Effector memory CD4-positive, alpha-beta T cell (primary cell): ENCODE measurements around the gene SORCS2.

Experiments used
- DNase-seq, 3 donors: peaks; one replicate each; pipeline ENCODE4 v3.0.0-alpha.2; 2020
- H3K27ac ChIP-seq: 2 replicates; pipeline ENCODE4 v1.7.0; 2013; ENCODE audit warnings: mild to moderate bottlenecking, low read length, moderate library complexity; ENCODE audit not compliant: insufficient read depth, poor library complexity, severe bottlenecking
- H3K27me3 ChIP-seq: replicated peaks from 2 replicates; pipeline ENCODE4 v1.7.0; 2013; ENCODE audit warnings: mild to moderate bottlenecking, low read length; ENCODE audit not compliant: insufficient read depth, control insufficient read depth, poor library complexity, severe bottlenecking
- H3K36me3 ChIP-seq: 2 replicates; pipeline ENCODE4 v1.7.0; 2013; ENCODE audit warnings: mild to moderate bottlenecking, low read length, moderate library complexity; ENCODE audit not compliant: control insufficient read depth, insufficient read depth
- H3K4me1 ChIP-seq: 2 replicates; pipeline ENCODE4 v1.7.0; 2013; ENCODE audit warnings: low read length, mild to moderate bottlenecking; ENCODE audit not compliant: control insufficient read depth, insufficient read depth, poor library complexity, severe bottlenecking
- H3K4me3 ChIP-seq: 2 replicates; pipeline ENCODE4 v1.7.0; 2013; ENCODE audit warnings: low read length, low read depth, mild to moderate bottlenecking; ENCODE audit not compliant: insufficient read depth, poor library complexity, severe bottlenecking
- H3K9me3 ChIP-seq: 2 replicates; pipeline ENCODE4 v1.7.0; 2013; ENCODE audit warnings: mild to moderate bottlenecking, low read length, moderate library complexity; ENCODE audit not compliant: control insufficient read depth

The SORCS2 gene

GRCh38 chr4:7275067-7275466 lies 82.7 kb downstream of the SORCS2 start:
- no peak for DNase-seq
- H3K36me3 ChIP-seq: no peaks in the 10 kb centered on the region
- no peaks in the 10 kb centered on the region for H3K9me3 ChIP-seq
- no peak overlapping the region for H3K27ac ChIP-seq
- no peak overlapping the region for H3K4me3 ChIP-seq
- H3K4me1 ChIP-seq: no peaks in the 10 kb centered on the region
- no peaks in the 10 kb centered on the region for H3K27me3 ChIP-seq

- DNase-seq: no peak
- H3K27me3 ChIP-seq: no peaks in the 10 kb centered on the region
- no peaks in the 10 kb centered on the region for H3K36me3 ChIP-seq
- H3K4me3 ChIP-seq: no peak overlapping the region
- no peak overlapping the region for H3K27ac ChIP-seq
- no peaks in the 10 kb centered on the region for H3K9me3 ChIP-seq
- no peaks in the 10 kb centered on the region for H3K4me1 ChIP-seq
Observed at GRCh38 chr4:7275490-7276154, 83.3 kb downstream of the SORCS2 start.

- Histone ChIP-seq H3K4me3 (no peak overlapping the region), H3K27me3 (no peaks in the 10 kb centered on the region), H3K4me1 (no peaks in the 10 kb centered on the region), H3K36me3 (no peaks in the 10 kb centered on the region), H3K9me3 (no peaks in the 10 kb centered on the region), H3K27ac (no peak overlapping the region)
- DNase-seq: no peak
Observed at GRCh38 chr4:7276515-7276914, 84.2 kb downstream of the SORCS2 start.

DNA sequence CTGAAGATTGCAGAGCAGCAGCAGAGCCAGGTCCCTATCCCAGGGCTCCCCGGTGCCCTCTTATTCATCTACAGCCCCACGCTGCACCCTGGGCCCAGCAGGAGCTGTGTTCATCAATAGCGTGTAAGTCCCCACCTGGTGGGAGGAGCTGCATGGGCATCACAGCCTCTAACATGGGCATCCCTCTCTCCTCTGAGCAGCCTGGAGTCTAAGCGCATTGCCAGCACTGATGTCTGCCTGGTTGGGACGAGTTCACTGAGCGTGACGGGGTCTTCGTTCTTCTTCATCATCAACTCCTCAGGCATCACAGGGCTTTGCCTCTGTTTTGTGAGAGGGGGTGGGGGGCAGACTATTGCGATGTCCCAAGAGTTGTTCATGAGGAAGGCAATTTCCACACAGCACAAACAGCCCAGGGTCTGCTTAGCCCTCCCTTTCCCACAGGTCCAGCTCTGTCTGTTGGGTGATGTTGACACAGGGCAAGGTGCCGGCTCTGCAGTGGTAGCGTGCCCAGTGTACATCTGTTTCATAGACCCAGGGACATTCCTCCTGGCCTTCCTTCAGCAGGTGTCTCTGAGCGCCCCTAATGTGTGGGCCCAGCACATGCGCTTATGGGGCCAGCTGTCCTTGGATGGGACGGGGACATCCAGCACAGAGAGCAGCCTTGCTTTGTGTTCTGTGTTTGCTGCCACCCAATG lies 85.9 kb downstream of the SORCS2 start:
- H3K4me1 ChIP-seq: no peaks in the 10 kb centered on the region
- no peaks in the 10 kb centered on the region for H3K27me3 ChIP-seq
- no peak overlapping the region for H3K4me3 ChIP-seq
- H3K27ac ChIP-seq: no peak overlapping the region
- no peak for DNase-seq
- H3K36me3 ChIP-seq: no peaks in the 10 kb centered on the region
- H3K9me3 ChIP-seq: no peaks in the 10 kb centered on the region

DNA sequence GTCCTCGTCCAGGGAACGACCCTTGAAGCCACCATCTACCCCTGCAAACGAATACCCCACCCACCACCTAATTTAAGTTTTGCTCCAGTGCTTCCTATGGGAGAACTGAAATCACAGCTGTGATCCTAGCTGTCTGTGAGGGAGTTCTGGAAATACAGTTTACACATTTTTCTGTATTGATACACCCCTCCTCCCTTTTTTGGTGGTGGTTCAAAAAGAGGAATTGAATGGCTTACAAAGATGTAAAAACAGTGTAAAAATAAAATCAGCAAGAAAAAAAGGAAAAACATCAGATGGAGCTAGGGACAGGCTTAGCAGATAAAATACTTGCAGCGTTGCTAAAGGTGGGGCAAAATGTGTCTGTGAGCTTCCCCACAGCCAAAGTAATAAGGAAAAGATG lies 86.6 kb downstream of the SORCS2 start:
- Histone ChIP-seq H3K9me3 (no peaks in the 10 kb centered on the region), H3K27ac (no peak overlapping the region), H3K4me1 (no peaks in the 10 kb centered on the region), H3K36me3 (no peaks in the 10 kb centered on the region), H3K27me3 (no peaks in the 10 kb centered on the region), H3K4me3 (no peak overlapping the region)
- DNase-seq: no peak

DNA sequence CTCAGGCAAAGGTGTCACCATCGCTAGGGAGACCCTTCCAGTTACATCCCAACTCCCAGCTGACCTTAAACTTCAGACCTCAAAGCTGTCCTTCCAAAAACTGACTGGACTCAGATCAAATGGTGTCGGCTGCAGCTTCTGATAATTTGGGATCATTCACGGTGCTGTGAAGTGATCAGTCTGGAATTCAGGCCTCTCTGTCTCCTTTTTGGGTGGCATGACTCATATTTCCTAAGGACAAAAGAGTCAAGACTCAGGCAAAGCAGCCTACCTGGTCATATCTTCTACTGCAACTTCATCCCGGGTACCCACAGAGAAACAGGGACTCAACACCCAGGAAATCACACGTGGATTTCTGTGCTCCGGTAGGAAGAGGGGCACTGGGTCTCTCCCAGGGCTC lies 87.6 kb downstream of the SORCS2 start:
- DNase-seq: no peak
- Histone ChIP-seq H3K9me3 (no peaks in the 10 kb centered on the region), H3K4me3 (no peak overlapping the region), H3K4me1 (no peaks in the 10 kb centered on the region), H3K36me3 (no peaks in the 10 kb centered on the region), H3K27me3 (no peaks in the 10 kb centered on the region), H3K27ac (no peak overlapping the region)

DNA sequence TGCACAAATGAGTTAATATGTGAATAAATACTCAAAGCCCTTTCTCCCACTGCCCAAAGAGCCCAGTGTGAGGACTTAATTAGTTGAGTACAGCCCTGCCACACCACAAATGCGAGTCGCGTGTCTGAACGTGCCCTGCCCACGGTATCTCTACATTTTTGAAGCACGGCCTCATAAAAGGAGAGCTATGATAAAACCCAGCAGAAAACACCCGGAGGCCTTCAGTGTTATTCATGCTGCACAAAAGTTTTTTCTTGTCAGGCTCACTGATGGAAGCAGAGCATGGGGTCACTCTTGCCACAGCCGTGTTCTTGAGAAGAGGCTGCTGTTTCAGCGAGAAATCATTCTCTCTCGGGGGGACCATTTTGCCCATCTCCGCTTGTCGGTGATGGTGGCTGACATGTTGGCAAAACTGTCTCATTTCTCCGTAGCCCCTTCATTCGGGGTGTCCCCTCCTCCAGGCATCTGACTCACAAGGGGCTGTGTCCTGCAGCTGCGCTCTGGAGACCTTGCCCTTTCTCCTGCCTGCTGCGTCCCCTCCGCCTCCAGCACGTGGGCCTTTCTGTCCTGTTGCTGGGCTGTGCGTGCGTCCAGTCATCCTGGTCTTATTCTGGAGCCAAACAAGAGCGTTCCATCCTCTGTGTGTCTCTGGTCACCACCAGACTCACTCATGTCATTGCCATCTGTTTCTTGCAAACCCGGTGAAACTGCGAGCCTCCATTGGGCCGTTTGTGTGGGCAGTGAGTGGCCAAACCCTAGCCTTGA lies 88.8 kb downstream of the SORCS2 start:
- H3K27me3 ChIP-seq: no peaks in the 10 kb centered on the region
- no peak overlapping the region for H3K4me3 ChIP-seq
- no peaks in the 10 kb centered on the region for H3K36me3 ChIP-seq
- H3K27ac ChIP-seq: no peak overlapping the region
- no peak for DNase-seq
- no peaks in the 10 kb centered on the region for H3K4me1 ChIP-seq
- H3K9me3 ChIP-seq: no peaks in the 10 kb centered on the region

- H3K36me3 ChIP-seq: no peaks in the 10 kb centered on the region
- H3K4me1 ChIP-seq: no peaks in the 10 kb centered on the region
- peaks cover 5% of the 10 kb centered on the region for H3K27me3 ChIP-seq
- H3K9me3 ChIP-seq: no peaks in the 10 kb centered on the region
- H3K4me3 ChIP-seq: no peak overlapping the region
- DNase-seq: no peak
- no peak overlapping the region for H3K27ac ChIP-seq
Observed at GRCh38 chr4:7281691-7282665, 89.6 kb downstream of the SORCS2 start.

DNA sequence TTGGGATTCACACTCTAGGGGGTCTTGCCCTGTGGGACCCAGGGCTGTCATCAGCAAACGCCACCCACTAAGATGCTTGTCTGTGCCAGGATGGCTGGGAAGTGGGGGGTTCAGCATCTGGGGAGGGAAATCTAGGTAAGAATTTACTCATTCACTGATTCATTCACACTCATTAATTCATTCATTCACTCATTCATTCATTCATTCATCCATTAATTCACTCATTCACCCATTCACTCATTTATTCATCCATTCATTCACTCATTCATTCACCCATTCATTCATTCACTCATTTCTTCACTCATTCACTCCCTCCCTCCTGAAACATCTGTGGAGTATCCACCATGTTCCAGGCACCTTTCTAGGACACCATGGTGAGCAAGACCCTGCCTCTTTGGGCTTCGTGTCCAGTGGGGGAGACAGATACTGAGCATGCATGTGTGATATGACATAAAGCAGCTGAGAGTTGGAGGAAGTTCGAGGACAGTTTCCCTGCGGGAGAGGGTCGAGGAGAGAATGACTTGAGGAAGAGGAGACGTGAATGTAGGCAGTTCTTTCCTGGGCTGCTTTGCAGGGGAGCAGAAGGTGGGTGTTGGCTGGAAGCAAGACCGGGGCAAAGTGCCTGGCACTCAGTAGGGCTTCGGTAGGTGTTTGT lies 90.6 kb downstream of the SORCS2 start:
- no peaks in the 10 kb centered on the region for H3K4me1 ChIP-seq
- H3K4me3 ChIP-seq: no peak overlapping the region
- H3K27me3 ChIP-seq: peaks cover 5% of the 10 kb centered on the region
- no peaks in the 10 kb centered on the region for H3K9me3 ChIP-seq
- no peak for DNase-seq
- H3K27ac ChIP-seq: no peak overlapping the region
- no peaks in the 10 kb centered on the region for H3K36me3 ChIP-seq
